CD4-positive, alpha-beta T cell treated with Interleukin-4 for 4 hours (primary cell): ENCODE measurements around the gene KATNB1.
"Not testable (repeated sequence)": the region's sequence is repeated elsewhere in the genome, so short reads cannot be mapped to it uniquely, and the experiment has no call there.

Experiments used
- DNase-seq: peaks from one replicate; pipeline ENCODE4 v3.0.0-alpha.2; 2020

The KATNB1 gene

GRCh38 chr16:57727610-57728009 is 8.0 kb upstream of the KATNB1 start:
- DNase-seq = no peak

- no peak for DNase-seq
Measured at GRCh38 chr16:57728336-57729181, 7.0 kb upstream of the KATNB1 start.

- DNase-seq = no peak
Measured at GRCh38 chr16:57729182-57729484, 6.4 kb upstream of the KATNB1 start.

- not testable (repeated sequence) for DNase-seq
Measured at GRCh38 chr16:57729852-57730251, 5.7 kb upstream of the KATNB1 start.

- no peak for DNase-seq
Measured at GRCh38 chr16:57730771-57731730, 4.5 kb upstream of the KATNB1 start.

GRCh38 chr16:57732037-57732436 is 3.5 kb upstream of the KATNB1 start:
- no peak for DNase-seq

GRCh38 chr16:57732714-57733113 is 2.9 kb upstream of the KATNB1 start:
- DNase-seq = no peak

GRCh38 chr16:57734308-57734924 is 1.2 kb upstream of the KATNB1 start:
- DNase-seq = no peak

GRCh38 chr16:57734925-57735754 is 430 bp upstream of the KATNB1 start:
- peak; percentile 100 for DNase-seq

GRCh38 chr16:57736419-57737351 is 1.1 kb downstream of the KATNB1 start:
- peak; percentile 40 for DNase-seq

GRCh38 chr16:57738844-57739243 is 3.3 kb downstream of the KATNB1 start:
- DNase-seq = no peak

GRCh38 chr16:57739756-57740422 is 4.3 kb downstream of the KATNB1 start:
- DNase-seq = no peak

- DNase-seq = no peak
Measured at GRCh38 chr16:57740423-57741071, 5.0 kb downstream of the KATNB1 start.

- no peak for DNase-seq
Measured at GRCh38 chr16:57741660-57742191, 6.2 kb downstream of the KATNB1 start.

GRCh38 chr16:57742543-57742942 is 7.0 kb downstream of the KATNB1 start:
- no peak for DNase-seq

- DNase-seq = no peak
Measured at GRCh38 chr16:57743458-57743857, 7.9 kb downstream of the KATNB1 start.

- no peak for DNase-seq
Measured at GRCh38 chr16:57743886-57744641, 8.5 kb downstream of the KATNB1 start.

- DNase-seq = no peak
Measured at GRCh38 chr16:57744642-57744903, 9.0 kb downstream of the KATNB1 start.

GRCh38 chr16:57745768-57746167 is 10.2 kb downstream of the KATNB1 start:
- DNase-seq = no peak
